Suppressor macrophage treated with lipopolysaccharide for 1 hour (primary cell): ENCODE data around the gene KMT2B.

Experiments
- DNase-seq, 3 donors: peaks; one replicate each; pipeline ENCODE4 v3.0.0-alpha.2; 2020 to 2022

The KMT2B gene

GRCh38 chr19:35783469-35784434 is 65.9 kb downstream of the KMT2B start:
- no peak for DNase-seq

GRCh38 chr19:35784503-35785338 is 66.9 kb downstream of the KMT2B start:
- no peak for DNase-seq

- DNase-seq, result no peak
Measured at GRCh38 chr19:35785339-35785627, 67.5 kb downstream of the KMT2B start.

GRCh38 chr19:35786299-35787160 is 68.7 kb downstream of the KMT2B start:
- no peak for DNase-seq

- DNase-seq, result no peak
Measured at GRCh38 chr19:35787227-35787799, 69.5 kb downstream of the KMT2B start.
